Left kidney (tissue), 2 donors: Measurements from ENCODE around the gene IP6K1. TPM values are rescaled to one million over a fixed set of nuclear protein-coding genes. Genes with fewer than 3 reads are reported as not detected.
"Not testable (repeated sequence)": the region's sequence is repeated elsewhere in the genome, so short reads cannot be mapped to it uniquely, and the experiment has no call there.

Source experiments
- DNase-seq: peaks from one replicate; pipeline ENCODE4 v3.0.0-alpha.2; 2013
- polyA plus RNA-seq: library from polyadenylated mRNA; unstranded; fragments of 120-200 nt; gene quantifications from one replicate; pipeline ENCODE4 v1.2.1, GENCODE V29; 2013; ENCODE audit not compliant: insufficient read length

Gene IP6K1
- polyA plus RNA-seq, 1 donor, result 50.9 TPM

GRCh38 chr3:49794926-49795905 is 8.9 kb upstream of the IP6K1 start:
- DNase-seq, result no peak

DNA sequence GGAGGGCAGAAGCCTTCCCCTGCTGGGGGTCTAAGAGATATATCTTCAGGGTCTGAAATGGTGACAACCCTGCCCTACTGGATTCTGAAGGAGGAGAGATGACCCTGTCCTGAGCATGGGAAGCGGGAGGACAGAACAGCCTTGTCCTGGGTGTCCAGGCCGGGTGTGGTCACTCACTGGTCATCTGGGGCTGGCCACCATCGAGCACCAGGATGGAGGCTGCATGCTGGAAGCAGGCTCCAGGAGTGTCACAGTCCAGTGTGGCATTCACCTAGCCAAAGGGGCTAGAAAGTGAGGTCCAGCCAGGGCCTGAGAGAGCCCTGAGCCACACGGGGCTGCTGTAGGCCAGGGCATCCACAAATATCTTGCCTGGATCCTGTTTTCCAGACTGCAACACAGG is 8.1 kb upstream of the IP6K1 start:
- no peak for DNase-seq

GRCh38 chr3:49793486-49794085 is 7.2 kb upstream of the IP6K1 start:
- no peak for DNase-seq

- no peak for DNase-seq
These were observed 6.2 kb upstream of the IP6K1 start for GRCh38 chr3:49792371-49793150.

DNA sequence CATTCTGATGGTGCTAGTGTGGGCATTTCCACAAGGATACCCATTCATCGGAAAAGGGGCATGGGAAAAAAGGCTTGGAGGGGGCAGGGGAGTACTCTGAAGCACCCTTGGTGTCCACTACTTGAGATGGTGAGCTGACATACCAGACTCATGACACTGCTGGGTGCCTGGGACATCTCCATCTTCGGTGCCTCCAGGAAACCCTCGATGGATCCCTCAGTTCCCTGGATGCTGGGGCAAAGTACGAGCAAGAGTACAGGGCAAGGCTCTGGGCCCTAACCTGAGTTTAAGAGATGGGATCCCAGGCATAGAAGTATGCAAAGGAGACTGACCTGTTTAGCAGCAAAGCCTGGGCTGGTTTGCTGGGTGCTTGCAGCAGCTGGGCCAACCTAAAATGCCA is 5.2 kb upstream of the IP6K1 start:
- no peak for DNase-seq

- DNase-seq, result no peak
These were observed 4.5 kb upstream of the IP6K1 start for GRCh38 chr3:49790626-49791411.

- no peak for DNase-seq
These were observed 1.7 kb upstream of the IP6K1 start for GRCh38 chr3:49788056-49788455.

- DNase-seq, result no peak
These were observed 1.2 kb upstream of the IP6K1 start for GRCh38 chr3:49787536-49787935.

DNA sequence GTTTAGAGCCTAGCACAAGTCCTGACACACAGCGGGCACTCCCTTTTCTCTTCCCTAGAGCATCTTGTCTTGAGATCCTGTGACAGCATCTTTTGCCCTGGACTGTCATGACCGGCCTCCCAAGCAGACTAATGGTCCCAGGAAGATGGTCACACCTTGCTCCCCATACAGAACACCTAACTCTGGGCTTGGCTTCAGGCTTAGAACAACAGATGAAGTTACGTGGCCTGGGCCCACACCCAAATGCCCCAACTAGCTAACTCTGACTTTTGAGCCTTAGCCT is 781 bp upstream of the IP6K1 start:
- DNase-seq, result no peak

DNA sequence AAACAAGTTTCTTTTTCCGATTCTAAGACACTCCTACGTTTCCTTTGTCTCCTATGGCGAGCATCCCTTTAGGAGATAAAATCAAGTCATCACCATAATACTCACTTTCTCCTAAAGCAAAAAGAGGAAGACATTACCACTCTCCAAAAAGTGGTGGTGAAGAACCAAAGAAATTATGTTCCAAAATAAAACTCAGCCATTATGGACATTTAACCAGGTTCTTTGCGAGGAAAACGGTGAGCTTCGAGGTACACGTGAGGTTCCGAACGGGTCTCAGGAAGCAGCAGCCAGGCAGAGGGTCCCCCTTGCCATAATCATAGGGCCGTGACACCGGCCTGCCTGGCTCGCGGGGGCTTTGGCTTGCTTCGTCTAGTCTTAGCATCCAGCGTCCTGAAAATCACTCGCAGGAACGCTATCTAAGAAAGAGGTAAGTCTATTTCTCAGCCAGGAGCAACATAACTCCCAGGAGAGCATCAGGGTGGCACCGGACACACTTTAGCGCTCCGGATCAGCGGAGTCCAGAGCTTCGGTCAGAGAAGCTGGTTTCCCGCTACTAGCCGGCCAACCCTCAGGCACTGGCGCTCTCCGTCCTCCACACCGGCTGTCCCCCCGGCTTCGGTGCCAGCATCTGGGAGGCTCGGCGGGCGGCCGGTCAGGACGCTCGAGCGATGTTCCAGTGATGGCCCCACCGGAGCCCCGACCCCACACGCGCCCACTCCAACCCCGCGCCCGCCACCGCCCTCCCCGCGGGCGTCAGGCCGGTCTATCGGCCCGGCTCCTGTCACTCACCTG is 581 bp downstream of the IP6K1 start:
- no peak for DNase-seq

GRCh38 chr3:49782277-49782676 is 4.1 kb downstream of the IP6K1 start:
- not testable (repeated sequence) for DNase-seq

DNA sequence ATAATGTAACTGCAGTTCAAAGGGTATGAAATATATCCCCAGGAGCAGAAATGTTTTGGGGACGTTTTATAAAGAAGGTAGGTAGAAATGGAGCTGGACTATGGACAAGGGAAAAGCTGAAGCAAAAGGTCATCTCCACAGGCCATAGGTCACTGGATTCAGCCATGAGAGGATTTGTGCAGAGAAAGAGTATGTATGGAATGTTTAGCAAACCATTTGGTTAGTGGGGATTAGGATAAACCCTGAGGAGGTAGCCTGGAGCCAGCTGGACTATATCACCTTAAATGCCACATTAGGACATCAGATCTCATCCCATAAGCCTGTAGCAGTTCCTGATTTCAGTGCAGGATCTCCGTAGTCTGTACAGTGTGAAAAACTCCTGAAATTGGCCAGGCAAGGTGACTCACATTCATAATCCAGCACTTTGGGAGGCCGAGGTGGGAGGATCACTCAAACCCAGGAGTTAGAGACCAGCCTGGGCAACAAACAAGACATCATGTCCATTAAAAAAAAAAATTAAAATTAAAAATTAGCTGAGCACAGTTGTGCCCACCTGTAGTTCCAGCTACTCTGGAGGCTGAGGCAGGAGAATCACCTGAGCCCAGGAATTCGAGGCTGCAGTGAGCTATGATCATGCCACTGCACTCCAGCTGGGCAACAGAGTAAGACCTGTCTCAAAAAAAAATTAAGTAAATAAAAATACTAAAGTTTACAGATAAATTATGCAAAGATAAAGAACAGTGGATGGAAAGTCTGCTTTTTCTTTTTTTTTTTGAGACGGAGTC is 4.7 kb downstream of the IP6K1 start:
- no peak for DNase-seq

GRCh38 chr3:49780975-49781365 is 5.4 kb downstream of the IP6K1 start:
- not testable (repeated sequence) for DNase-seq

- DNase-seq, result no peak
These were observed 6.0 kb downstream of the IP6K1 start for GRCh38 chr3:49780080-49780974.

DNA sequence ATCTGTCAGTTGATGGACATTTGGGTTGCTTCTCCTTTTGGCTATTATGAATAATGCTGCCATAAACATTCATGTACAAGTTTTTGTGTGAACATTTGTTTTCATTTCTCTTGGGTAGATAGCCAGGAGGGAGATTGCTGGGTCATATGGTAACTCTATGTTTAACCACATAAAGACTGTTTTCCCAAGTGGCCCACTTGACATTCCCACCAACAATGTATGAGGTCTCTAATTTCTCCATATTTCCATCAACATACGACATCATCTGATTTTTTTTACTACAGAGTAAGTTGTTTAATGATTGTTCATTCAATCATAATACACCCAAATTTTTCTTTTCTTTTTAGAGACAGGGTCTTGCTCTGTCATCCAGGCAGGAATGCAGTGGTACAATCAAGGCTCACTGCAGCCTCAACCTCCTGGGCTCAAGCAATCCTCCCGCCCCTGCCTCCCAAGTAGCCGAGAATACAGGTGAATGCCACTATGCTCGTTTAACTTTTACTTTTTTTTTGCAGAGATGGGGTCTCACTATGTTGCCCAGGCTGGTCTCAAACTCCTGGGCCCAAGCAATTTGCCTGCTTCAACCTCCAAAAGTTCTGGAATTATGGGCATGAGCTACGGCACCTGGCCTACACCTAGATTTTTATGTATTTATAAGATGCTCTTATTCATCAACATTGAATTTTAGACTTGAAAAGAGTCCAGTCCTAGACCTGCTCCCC is 6.8 kb downstream of the IP6K1 start:
- no peak for DNase-seq

GRCh38 chr3:49776101-49776500 is 10.2 kb downstream of the IP6K1 start:
- not testable (repeated sequence) for DNase-seq

DNA sequence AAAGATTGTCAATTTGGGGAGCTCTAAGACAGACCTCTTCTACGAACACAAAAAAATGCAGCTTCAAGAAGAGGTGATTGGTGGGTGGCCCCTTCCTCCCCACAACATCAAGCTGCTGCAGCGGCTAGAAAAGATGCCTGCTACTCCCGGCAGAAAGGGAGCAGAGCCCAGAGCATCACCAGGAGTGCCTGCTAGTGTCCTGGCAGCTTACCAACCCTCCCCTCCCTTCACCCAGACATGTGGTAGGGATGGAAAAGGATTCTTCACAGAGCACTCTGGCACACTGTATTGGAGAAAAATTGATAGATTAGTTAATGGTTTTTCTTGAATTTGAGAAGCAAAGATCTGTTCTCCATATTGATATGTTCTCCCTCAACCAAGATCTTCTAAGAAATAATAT is 10.8 kb downstream of the IP6K1 start:
- DNase-seq, result no peak

- DNase-seq, result no peak
These were observed 13.6 kb downstream of the IP6K1 start for GRCh38 chr3:49772703-49773102.
